Measurements from ENCODE around the gene TRIO.

The TRIO gene

DNA sequence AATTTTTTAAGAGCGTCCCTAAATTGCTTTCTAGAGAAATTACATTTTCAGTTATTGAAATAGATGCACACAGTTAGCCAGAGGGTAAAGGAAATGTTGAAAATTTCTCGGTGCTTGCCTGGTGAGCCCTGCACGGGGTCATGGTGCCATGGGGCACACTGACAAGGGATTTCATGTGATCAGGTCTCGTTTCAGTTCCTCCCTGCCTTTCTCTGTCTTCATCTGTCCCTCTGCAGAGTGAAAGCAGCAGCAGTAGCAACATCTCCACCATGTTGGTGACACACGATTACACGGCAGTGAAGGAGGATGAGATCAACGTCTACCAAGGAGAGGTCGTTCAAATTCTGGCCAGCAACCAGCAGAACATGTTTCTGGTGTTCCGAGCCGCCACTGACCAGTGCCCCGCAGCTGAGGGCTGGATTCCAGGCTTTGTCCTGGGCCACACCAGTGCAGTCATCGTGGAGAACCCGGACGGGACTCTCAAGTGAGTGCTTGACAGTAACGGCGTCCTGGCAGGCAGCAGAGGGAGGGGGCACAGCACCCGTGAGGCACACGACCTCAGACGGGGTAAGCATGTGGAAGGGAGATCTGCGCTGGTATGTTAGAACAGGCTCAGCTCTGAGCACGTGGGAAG, 349.3 kb downstream of the TRIO start (continued):
- TF ChIP-seq, protein P1, sequence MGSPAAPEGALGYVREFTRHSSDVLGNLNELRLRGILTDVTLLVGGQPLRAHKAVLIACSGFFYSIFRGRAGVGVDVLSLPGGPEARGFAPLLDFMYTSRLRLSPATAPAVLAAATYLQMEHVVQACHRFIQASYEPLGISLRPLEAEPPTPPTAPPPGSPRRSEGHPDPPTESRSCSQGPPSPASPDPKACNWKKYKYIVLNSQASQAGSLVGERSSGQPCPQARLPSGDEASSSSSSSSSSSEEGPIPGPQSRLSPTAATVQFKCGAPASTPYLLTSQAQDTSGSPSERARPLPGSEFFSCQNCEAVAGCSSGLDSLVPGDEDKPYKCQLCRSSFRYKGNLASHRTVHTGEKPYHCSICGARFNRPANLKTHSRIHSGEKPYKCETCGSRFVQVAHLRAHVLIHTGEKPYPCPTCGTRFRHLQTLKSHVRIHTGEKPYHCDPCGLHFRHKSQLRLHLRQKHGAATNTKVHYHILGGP (tag by site-specific recombination; IDR thresholded peaks at IDR 0.05): no peak
- TF ChIP-seq ZBTB48 (tag by site-specific recombination; IDR thresholded peaks at IDR 0.05): no peak

DNA sequence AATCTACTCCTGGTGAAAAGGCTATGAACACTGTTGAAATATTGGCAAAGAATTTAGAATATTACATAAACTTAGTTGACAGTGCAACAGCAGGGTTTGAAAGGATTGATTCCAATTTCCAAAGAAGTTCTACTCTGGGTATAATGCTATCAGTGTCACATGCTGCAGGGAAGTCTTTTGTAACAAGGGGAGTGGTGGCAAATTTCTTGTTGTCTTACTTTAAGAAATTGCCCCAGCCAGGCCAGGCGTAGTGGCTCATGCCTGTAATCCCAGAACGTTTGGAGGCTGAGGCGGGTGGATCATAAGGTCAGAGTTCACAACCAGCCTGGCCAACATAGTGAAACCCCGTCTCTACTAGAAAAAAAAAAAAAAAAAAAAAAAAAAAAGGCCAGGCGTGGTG, 352.2 kb downstream of the TRIO start:
- POLR2A ChIA-PET: no interaction called here
- TF ChIP-seq ZNF791 (tag by site-specific recombination; IDR thresholded peaks at IDR 0.05) (no peak), ZIC2 (tag by site-specific recombination; IDR thresholded peaks at IDR 0.05) (no peak), TRIM28 (IDR thresholded peaks at IDR 0.05; ENCODE audit: borderline replicate concordance, low read length) (no peak), ZNF221 (tag by site-specific recombination; IDR thresholded peaks at IDR 0.05; ENCODE audit: borderline replicate concordance) (no peak), ZNF843 (tag by site-specific recombination; IDR thresholded peaks at IDR 0.05) (no peak), ZNF530 (tag by site-specific recombination; IDR thresholded peaks at IDR 0.05; ENCODE audit: low read depth) (no peak), ZNF544 (tag by site-specific recombination; IDR thresholded peaks at IDR 0.05) (no peak), ZNF239 (tag by site-specific recombination; IDR thresholded peaks at IDR 0.05) (no peak), ZBTB7A (tag by site-specific recombination; IDR thresholded peaks at IDR 0.05; ENCODE audit: low read depth) (no peak)
- TF ChIP-seq, protein P2, sequence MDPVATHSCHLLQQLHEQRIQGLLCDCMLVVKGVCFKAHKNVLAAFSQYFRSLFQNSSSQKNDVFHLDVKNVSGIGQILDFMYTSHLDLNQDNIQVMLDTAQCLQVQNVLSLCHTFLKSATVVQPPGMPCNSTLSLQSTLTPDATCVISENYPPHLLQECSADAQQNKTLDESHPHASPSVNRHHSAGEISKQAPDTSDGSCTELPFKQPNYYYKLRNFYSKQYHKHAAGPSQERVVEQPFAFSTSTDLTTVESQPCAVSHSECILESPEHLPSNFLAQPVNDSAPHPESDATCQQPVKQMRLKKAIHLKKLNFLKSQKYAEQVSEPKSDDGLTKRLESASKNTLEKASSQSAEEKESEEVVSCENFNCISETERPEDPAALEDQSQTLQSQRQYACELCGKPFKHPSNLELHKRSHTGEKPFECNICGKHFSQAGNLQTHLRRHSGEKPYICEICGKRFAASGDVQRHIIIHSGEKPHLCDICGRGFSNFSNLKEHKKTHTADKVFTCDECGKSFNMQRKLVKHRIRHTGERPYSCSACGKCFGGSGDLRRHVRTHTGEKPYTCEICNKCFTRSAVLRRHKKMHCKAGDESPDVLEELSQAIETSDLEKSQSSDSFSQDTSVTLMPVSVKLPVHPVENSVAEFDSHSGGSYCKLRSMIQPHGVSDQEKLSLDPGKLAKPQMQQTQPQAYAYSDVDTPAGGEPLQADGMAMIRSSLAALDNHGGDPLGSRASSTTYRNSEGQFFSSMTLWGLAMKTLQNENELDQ (tag by site-specific recombination; IDR thresholded peaks at IDR 0.05; ENCODE audit: low read depth): no peak
- CTCF ChIA-PET: no interaction called here
- no peaks in the 10 kb centered on the region for H3K9me3 ChIP-seq (ENCODE audit: control insufficient read depth, insufficient read depth, low read depth, low read length)
- H3K27ac ChIP-seq (ENCODE audit: extremely low read depth, low read depth, low read length): no peak overlapping the region
- no peaks in the 10 kb centered on the region for H3K4me1 ChIP-seq (ENCODE audit: control insufficient read depth, insufficient read depth, low read length)
- no peak overlapping the region for H3K4me3 ChIP-seq (ENCODE audit: low read depth, low read length)
- peaks cover 20 to 78% of the 10 kb centered on the region in 2 experiments for H3K36me3 ChIP-seq (ENCODE audit: control insufficient read depth in 2 of 2, insufficient read depth in 1 of 2, low read length in 2 of 2)

DNA sequence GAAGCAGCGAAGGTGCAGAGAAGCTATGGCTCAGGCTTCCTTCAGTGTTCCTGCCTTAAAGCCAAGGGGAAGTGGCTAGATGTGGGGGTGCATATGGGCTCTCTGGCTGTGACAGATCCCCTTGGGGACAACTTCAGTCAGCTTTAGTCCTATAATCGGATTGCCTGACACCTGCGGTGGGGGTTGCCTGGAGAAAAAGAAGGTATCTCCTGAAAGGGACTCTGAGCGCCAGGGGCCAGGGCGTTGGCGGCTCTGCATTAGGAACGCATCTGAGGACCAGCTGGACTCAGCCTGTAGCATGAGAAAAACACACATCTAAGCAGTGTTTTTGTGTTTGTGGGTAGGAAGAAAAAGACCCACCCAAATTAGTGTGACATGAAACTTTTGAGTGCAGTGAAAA, 354.2 kb downstream of the TRIO start:
- POLR2A ChIA-PET: no interaction called here

More for the DNA sequence above, 354.2 kb downstream of the TRIO start:
- H3K4me3 ChIP-seq (ENCODE audit: low read depth, low read length): no peak overlapping the region
- H3K4me1 ChIP-seq (ENCODE audit: control insufficient read depth, insufficient read depth, low read length): no peaks in the 10 kb centered on the region
- no peaks in the 10 kb centered on the region for H3K9me3 ChIP-seq (ENCODE audit: control insufficient read depth, insufficient read depth, low read depth, low read length)
- peaks cover 27 to 74% of the 10 kb centered on the region in 2 experiments for H3K36me3 ChIP-seq (ENCODE audit: control insufficient read depth in 2 of 2, insufficient read depth in 1 of 2, low read length in 2 of 2)
- no peak overlapping the region for H3K27ac ChIP-seq (ENCODE audit: extremely low read depth, low read depth, low read length)
- CTCF ChIA-PET: no interaction called here
- TF ChIP-seq ZNF335 (tag by site-specific recombination; conservative IDR thresholded peaks at IDR 0.05) (no peak), ZFP3 (tag by site-specific recombination; IDR thresholded peaks at IDR 0.05; ENCODE audit: low read depth) (no peak), ZNF629 (tag by site-specific recombination; IDR thresholded peaks at IDR 0.05) (no peak), ZNF677 (tag by site-specific recombination; IDR thresholded peaks at IDR 0.05) (no peak), ZNF341 (tag by site-specific recombination; IDR thresholded peaks at IDR 0.05; ENCODE audit: low read depth) (no peak), ZNF558 (tag by site-specific recombination; IDR thresholded peaks at IDR 0.05) (no peak), ZNF19 (tag by site-specific recombination; IDR thresholded peaks at IDR 0.05; ENCODE audit: low read depth) (no peak), MYNN (tag by site-specific recombination; IDR thresholded peaks at IDR 0.05; ENCODE audit: borderline replicate concordance) (no peak), ZBTB8A (tag by site-specific recombination; IDR thresholded peaks at IDR 0.05) (no peak), GLIS1 (tag by site-specific recombination; IDR thresholded peaks at IDR 0.05) (no peak), ZNF776 (tag by site-specific recombination; IDR thresholded peaks at IDR 0.05; ENCODE audit: borderline replicate concordance) (no peak), ZIC2 (tag by site-specific recombination; IDR thresholded peaks at IDR 0.05) (no peak), ZNF24 (tag by site-specific recombination; IDR thresholded peaks at IDR 0.05) (no peak), ZNF76 (tag by site-specific recombination; IDR thresholded peaks at IDR 0.05; ENCODE audit: borderline replicate concordance, low read depth) (no peak)
- TF ChIP-seq, protein P3, sequence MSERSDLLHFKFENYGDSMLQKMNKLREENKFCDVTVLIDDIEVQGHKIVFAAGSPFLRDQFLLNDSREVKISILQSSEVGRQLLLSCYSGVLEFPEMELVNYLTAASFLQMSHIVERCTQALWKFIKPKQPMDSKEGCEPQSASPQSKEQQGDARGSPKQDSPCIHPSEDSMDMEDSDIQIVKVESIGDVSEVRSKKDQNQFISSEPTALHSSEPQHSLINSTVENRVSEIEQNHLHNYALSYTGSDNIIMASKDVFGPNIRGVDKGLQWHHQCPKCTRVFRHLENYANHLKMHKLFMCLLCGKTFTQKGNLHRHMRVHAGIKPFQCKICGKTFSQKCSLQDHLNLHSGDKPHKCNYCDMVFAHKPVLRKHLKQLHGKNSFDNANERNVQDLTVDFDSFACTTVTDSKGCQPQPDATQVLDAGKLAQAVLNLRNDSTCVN (tag by site-specific recombination; optimal IDR thresholded peaks at IDR 0.05): no peak
- TF ChIP-seq, protein P4, sequence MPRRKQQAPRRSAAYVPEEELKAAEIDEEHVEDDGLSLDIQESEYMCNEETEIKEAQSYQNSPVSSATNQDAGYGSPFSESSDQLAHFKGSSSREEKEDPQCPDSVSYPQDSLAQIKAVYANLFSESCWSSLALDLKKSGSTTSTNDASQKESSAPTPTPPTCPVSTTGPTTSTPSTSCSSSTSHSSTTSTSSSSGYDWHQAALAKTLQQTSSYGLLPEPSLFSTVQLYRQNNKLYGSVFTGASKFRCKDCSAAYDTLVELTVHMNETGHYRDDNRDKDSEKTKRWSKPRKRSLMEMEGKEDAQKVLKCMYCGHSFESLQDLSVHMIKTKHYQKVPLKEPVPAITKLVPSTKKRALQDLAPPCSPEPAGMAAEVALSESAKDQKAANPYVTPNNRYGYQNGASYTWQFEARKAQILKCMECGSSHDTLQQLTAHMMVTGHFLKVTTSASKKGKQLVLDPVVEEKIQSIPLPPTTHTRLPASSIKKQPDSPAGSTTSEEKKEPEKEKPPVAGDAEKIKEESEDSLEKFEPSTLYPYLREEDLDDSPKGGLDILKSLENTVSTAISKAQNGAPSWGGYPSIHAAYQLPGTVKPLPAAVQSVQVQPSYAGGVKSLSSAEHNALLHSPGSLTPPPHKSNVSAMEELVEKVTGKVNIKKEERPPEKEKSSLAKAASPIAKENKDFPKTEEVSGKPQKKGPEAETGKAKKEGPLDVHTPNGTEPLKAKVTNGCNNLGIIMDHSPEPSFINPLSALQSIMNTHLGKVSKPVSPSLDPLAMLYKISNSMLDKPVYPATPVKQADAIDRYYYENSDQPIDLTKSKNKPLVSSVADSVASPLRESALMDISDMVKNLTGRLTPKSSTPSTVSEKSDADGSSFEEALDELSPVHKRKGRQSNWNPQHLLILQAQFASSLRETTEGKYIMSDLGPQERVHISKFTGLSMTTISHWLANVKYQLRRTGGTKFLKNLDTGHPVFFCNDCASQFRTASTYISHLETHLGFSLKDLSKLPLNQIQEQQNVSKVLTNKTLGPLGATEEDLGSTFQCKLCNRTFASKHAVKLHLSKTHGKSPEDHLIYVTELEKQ (tag by site-specific recombination; IDR thresholded peaks at IDR 0.05; ENCODE audit: borderline replicate concordance): no peak
